GM19099 (cell line): ENCODE data around the gene ACBD5.

Experiments used
- POLR2A ChIP-seq: IDR thresholded peaks from 3 replicates; pipeline ENCODE4 v1.6.1; 2011; ENCODE audit warnings: low read depth; ENCODE audit not compliant: insufficient read length; ENCODE audit errors: extremely low read depth

ACBD5 gene

DNA sequence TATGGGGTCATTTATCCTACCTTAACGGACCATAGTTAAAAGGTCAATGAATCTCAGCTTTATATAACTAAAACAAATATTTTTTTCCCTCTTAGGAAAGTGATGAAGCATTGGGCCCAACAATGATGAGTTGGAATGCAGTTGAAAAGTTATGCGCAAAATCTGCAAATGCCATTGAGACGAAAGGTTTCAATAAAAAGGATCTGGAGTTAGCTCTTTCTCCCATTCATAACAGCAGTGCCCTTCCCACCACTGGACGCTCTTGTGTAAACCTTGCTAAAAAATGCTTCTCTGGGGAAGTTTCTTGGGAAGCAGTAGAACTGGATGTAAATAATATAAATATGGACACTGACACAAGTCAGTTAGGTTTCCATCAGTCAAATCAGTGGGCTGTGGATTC, 70.7 kb downstream of the ACBD5 start:
- TF ChIP-seq POLR2A: no peak

DNA sequence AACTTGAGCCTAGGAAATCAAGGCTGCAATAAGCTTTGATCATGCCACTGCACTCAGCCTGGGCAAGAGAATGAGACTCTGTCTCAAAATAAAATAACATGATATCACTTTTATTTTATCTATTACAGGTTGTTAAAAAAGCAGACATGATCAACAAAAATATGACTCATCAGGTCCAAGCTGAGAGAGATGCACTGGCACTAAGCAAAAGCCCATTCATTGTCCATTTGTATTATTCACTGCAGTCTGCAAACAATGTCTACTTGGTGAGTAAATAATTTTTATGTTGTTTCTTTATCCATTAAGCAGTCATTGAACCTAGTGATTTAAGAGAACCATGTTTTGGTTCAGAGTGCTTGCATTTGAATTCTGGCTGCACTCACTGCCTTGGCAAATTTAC, 82.2 kb downstream of the ACBD5 start:
- no peak for TF ChIP-seq POLR2A

DNA sequence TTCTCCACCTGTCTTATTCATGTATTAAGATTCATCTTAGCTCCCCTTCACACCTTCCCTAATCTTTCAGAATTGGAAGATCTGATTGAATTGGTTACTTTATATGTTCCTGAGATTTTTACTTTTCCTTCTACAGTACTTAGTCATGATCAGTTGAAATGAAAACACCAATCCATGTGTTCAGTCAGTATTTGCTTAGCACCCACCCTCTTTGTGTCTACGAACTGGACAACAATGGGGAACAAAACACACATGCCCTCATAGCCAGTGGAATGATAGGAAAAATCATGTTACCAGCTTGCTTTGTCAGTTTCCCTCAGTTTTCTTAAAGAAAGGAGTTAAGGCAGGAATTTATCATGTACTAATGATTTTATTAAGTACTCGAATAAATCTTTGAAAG, 83.4 kb downstream of the ACBD5 start:
- no peak for TF ChIP-seq POLR2A

DNA sequence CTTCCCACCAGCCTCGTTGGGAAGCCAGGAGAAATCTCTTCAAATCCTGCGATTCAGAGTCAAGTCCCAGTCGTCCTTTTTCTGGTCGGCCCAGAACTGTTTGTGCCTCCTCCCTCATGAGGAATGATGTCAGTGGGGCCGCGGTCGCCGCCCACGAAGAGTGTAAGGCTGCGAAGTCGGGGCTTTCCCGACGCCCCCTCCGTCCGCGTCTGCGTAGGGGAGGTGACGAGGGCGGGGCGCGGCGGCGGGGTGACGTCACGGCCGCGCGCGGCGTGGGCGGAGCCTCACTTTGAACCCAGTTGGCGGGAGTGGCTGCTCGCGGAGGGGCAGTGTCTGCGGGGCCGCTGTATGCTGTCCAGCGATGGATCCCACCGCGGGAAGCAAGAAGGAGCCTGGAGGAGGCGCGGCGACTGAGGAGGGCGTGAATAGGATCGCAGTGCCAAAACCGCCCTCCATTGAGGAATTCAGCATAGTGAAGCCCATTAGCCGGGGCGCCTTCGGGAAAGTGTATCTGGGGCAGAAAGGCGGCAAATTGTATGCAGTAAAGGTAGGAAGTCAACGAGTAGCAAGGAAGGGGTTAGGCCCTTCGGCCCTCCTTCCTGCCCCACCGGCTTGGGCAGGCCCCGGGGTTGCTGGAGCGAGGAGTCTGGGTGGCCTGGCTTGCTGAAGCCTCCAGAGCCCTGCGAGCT, 85.4 kb downstream of the ACBD5 start, which contains the start of gene MASTL:
Gene MASTL (plus strand): TSS at position 287 of the 689 bp plus-strand sequence. CDS start 75 bp downstream, at position 362.
- peak; percentile 83 for TF ChIP-seq POLR2A

DNA sequence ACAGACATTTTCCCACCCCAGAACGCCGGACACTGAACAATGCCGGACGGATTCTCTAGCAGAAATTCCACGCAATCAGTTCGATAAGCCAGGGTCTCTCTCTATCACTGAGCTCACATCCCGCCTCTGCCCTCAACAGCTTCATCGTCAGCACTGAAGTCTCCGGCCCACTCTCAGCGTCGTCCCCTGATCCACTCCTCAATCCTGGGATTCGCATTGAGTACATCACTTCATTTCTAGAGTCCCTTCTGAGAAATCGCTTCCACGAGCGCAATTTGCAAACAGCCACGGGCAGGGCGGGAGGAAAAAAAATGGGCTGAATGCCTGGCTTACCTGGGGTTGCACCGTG, 86.8 kb downstream of the ACBD5 start:
- no peak for TF ChIP-seq POLR2A

DNA sequence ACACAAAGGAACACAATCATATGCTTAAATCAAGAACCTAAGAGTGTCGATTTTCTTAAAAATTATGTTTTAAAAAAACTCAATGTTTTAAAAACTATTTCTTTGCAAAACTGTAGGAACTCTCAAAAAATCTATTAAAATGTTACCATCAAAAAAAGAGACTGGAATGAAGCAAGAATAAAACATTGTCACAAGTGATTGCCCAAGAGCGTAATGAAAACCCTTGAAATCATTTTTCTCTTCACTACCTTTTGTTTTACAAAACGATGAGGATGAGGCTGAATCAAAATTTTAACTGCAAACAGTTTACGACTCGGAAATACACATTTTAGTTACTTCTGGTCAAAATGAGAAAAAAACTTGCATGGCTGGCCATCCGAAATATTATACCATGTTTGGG, 87.3 kb downstream of the ACBD5 start:
- no peak for TF ChIP-seq POLR2A

DNA sequence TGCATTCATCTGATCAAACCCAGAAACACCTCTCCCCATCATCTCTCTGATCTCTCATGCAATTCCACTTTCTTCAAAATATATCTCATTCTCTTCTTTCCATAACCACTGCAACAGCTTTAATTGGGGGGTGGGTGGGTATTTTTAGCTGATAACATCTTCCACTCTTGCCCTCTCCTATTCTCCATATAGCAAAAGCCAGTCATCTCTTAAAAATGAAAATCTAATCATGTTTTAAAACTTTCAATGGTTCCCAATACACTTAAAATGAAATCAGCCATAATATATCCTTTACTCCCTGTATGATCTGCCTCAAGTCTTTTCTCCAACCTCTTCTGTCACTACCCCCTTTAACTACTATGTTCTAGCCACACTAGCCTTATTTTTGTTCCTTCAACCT, 87.9 kb downstream of the ACBD5 start:
- no peak for TF ChIP-seq POLR2A

DNA sequence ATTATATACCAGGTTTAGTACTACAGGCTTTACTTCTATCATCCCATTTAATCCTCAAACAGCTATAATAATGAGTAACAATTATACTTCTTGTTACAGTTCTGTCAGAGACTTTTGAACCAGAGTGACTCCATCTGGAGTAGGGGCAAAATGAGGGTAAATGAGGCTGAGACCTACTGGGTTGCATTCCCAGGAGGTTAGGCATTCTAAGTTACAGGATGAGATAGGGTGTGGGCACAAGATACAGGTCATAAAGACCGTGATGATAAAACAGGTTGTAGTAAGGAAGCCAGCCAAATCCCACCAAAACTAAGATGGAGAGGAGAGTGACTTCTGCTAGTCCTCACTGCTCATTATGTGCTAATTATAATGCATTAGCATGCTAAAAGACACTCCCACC, 90.3 kb downstream of the ACBD5 start:
- TF ChIP-seq POLR2A: no peak

DNA sequence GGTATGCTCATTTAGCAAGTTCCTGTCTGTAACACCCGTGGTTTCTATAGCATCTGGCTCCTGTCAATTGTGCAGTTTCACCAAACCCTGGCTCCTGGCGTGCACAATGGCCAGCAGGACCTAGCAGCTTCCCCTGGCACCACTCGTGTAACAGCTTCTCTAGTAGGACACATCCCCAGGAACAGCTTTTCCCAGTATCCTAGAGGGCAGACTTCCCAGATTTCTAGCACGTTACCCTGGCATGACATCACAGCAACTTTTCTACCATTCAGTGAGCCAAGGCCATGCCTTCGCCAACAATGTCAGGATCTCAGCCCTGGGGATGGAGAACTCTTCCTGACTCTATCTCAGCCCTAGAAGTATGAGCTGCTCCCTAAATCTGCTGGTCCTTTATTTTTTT, 92.9 kb downstream of the ACBD5 start:
- no peak for TF ChIP-seq POLR2A

DNA sequence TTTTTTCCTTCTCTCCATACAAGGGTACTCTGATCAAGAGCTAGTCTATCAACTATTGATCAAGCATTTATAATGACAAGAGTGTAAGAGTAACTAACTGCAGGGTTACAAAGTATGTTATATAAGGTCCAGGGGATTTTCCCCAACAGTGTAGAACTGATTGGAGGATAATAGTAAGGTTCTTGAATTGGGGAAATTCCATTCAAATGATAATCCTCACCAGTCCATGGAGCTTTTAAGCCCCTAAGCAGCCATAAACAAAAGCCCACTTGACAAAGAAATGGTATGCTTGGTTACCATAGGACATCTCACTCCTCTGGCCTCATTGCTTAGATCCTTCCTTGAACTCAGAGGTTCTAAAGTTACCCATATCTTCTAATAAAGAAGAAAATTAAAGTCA, 94.7 kb downstream of the ACBD5 start:
- TF ChIP-seq POLR2A: no peak
